NB4 (cell line): ENCODE results near the gene DKK1.

ENCODE experiments used
- MYC ChIP-seq: IDR thresholded peaks from 2 replicates; pipeline ENCODE4 v1.6.1; 2011; ENCODE audit warnings: low read depth, low read length
- POLR2A ChIP-seq: IDR thresholded peaks from 2 replicates; pipeline ENCODE4 v1.6.1; 2011; ENCODE audit warnings: mild to moderate bottlenecking; ENCODE audit not compliant: insufficient read length; ENCODE audit errors: extremely low read depth
- TF ChIP-seq, protein P1 (sequence below): IDR thresholded peaks from one replicate; pipeline ENCODE4 v1.5.1; 2012; ENCODE audit warnings: low read depth, low read length
- TF ChIP-seq, protein P2 (sequence below): IDR thresholded peaks from 2 replicates; pipeline ENCODE4 v1.6.1; 2011; ENCODE audit warnings: low read depth, low read length

DNA sequence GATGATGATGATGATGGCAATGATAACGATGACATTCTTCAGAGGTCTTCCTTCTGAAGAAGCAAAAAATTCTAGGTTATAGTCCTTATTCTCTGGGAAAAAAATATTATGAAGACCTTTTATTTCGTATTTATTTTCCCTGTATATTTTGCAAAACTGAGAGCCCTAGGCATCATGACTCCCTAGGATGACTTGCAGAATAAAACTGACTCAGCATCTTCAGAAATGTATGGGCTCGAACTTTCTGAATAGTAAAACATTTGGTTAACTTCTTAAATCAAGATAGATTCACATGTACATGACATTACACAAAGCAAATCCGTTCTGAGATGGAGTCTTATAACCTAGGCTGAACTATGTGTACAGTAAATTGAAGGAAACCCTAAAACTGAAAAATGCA, 29.4 kb downstream of the DKK1 start:
- TF ChIP-seq, protein P1, sequence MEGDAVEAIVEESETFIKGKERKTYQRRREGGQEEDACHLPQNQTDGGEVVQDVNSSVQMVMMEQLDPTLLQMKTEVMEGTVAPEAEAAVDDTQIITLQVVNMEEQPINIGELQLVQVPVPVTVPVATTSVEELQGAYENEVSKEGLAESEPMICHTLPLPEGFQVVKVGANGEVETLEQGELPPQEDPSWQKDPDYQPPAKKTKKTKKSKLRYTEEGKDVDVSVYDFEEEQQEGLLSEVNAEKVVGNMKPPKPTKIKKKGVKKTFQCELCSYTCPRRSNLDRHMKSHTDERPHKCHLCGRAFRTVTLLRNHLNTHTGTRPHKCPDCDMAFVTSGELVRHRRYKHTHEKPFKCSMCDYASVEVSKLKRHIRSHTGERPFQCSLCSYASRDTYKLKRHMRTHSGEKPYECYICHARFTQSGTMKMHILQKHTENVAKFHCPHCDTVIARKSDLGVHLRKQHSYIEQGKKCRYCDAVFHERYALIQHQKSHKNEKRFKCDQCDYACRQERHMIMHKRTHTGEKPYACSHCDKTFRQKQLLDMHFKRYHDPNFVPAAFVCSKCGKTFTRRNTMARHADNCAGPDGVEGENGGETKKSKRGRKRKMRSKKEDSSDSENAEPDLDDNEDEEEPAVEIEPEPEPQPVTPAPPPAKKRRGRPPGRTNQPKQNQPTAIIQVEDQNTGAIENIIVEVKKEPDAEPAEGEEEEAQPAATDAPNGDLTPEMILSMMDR: no peak
- no peak for TF ChIP-seq POLR2A
- TF ChIP-seq MYC: no peak
- TF ChIP-seq, protein P2, sequence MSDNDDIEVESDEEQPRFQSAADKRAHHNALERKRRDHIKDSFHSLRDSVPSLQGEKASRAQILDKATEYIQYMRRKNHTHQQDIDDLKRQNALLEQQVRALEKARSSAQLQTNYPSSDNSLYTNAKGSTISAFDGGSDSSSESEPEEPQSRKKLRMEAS: no peak
